Mammary epithelial cell (primary cell): ENCODE measurements around the gene C9.

Experiments
- CTCF ChIP-seq, 2 donors: IDR thresholded peaks in 1 of 2; conservative IDR thresholded peaks in 1 of 2; 2 replicates each; pipeline ENCODE4 v1.5.1; 2011 to 2012; ENCODE audit warnings: inconsistent platforms in 2 of 2, low read length in 2 of 2, mild to moderate bottlenecking in 2 of 2, control low read depth in 1 of 2, low read depth in 1 of 2; ENCODE audit not compliant: insufficient read depth in 1 of 2; ENCODE audit errors: extremely low read depth in 1 of 2
- EZH2 ChIP-seq: IDR thresholded peaks from 2 replicates; pipeline ENCODE4 v1.6.1; 2012; ENCODE audit warnings: low read length, inconsistent platforms, borderline replicate concordance

- TF ChIP-seq CTCF (conservative IDR thresholded peaks at IDR 0.05 in 1 of 2, IDR thresholded peaks at IDR 0.05 in 1 of 2; ENCODE audit: extremely low read depth in 1 of 2, insufficient read depth in 1 of 2, low read depth in 1 of 2, low read length in 2 of 2) (no peak), EZH2 (no peak)
Observed at GRCh38 chr5:39319395-39319794, 44.9 kb downstream of the C9 start.
